Suppressor macrophage treated with lipopolysaccharide for 4 hours (primary cell): ENCODE measurements around the gene OPN1MW3.
"Not testable (repeated sequence)": the region's sequence is repeated elsewhere in the genome, so short reads cannot be mapped to it uniquely, and the experiment has no call there.

Source experiments
- DNase-seq: peaks from one replicate; pipeline ENCODE4 v3.0.0-alpha.2; 2020

Gene OPN1MW3

DNA sequence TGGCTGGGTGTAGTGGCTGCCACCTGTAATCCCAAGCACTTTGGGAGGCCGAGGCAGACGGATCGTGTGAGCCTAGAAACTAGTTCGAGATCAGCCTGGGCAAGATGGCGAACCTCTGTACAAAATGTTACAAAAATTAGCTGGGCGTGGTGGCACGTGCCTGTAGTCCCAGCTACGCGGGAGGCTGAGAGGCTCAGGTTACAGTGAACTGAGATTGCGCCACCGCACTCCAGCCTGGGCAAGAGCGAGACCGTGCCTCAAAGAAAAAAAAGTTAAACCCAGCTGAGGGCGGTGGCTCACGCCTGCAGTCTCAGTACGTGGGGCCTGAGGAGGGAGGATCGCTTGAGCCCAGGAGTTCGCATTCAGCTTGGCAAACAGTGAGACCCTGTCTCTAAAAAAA, 39.3 kb downstream of the OPN1MW3 start:
- DNase-seq, result no peak

- DNase-seq, result no peak
These were observed 40.9 kb downstream of the OPN1MW3 start for GRCh38 chrX:154298312-154298711.

DNA sequence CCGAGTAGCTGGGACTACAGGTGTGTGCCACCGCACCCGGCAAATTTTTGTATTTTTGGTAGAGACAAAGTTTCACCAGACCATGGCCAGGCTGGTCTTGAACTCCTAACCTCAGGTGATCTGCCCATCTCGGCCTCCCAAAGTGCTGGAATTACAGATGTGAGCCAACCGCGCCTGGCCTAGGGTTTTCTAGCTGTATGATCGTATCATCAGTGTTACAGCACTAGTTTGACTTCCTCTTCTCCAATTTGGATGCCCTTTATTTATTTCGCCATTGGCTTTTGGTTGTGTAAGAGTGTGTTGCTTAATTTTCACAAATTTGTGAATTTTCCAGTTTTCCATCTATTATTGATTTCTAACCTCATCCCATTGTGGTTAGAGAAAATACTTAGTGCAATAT, 43.4 kb downstream of the OPN1MW3 start:
- peak; percentile 75 for DNase-seq

DNA sequence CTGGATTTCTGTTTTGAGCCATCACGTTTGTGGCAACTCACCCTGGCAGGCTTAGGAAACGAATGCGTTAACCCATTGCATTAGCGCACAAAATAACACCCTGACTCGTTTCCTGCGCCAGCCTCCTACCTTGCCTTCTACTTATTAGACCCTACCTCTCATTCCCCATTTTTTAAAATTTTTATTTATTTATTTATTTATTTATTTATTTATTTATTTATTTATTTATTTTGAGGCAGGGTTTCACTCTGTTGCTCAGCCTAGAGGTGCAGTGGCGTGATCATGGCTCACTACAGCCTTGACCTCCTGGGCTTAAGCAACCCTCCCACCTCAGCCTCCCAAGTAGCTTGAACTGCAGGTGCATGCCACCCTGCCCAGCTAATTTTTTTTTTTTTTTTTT, 45.6 kb downstream of the OPN1MW3 start:
- not testable (repeated sequence) for DNase-seq

DNA sequence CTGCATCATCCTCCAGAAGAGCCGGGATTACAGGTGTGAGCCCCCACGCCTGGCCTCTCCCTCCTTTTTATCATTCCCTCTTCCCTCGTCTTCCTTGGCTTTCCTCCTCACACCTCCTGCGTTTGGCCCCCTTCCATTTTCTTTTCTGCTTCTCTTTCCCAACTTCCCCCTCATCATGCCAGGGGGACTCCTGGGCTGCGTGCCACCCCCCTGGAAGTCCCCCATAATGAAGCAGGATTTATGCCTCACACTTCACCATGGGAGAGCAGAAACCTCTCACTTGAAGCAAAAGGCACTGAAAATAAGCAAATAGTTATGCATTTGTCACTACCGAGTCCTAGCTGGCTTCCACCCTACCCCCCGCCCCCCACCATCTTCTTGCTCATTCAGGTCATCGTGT, 46.1 kb downstream of the OPN1MW3 start:
- no peak for DNase-seq

DNA sequence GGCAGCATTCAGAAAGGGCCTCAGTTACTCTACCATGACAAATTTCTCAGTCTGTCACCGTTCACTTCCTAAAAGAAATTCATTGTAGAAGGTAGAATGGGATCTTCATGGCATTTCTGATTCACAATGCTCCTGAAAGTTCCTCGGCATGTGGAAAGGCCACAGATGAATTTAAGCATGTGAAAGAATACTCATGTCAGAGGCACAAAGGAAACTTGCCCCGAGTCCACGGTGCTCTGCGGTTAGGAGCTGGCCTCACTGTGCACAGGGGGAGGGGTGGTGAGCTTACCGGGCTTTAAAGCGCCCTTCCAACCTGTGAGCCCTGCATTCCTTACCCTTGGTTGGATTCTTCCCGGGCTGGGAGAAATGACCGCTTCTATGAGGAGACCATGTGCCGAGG, 47.5 kb downstream of the OPN1MW3 start:
- no peak for DNase-seq

GRCh38 chrX:154305541-154306205, 48.3 kb downstream of the OPN1MW3 start:
- peak; percentile 36 for DNase-seq

GRCh38 chrX:154307202-154307601, 49.8 kb downstream of the OPN1MW3 start:
- DNase-seq, result no peak

DNA sequence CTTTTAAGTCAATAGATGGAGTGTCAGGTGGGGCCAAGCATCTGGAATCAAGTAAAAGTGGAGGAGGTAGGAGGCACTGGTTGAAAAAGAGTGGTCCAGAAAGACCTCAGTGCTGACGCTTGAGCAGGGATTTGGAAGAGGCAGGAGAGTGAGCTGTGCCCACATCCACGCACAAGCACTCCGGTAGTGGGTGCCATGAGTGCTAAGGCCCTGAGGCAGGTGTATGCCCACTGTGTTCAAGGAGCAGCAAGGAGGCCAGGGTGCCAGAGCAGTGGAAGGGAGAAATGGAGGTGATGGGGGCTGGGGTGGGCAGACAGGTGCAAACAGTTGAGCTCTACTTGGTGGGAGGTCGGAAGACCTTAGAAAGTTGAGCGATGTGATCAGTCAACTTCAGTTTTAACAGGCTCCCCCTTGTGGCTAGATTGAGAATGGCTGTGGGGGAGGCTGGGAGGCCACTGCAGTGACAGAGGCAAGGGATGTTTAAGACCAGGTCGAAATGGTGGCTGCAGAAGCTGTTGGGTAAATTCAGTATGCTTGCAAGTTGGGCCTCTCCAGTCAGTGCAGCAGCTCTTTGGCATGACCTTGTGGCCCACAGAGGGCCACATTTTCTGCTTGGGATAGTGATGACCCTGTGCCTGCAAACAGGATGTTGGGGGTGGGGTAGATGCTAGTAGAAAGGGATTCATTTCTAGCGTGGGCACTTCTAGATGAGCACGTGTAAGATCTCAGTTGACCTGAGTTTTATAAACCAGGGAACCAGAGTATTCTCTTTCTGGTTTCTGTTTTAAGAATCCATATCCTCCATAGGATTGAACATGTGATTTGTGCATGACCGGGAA, 50.9 kb downstream of the OPN1MW3 start:
- peak; percentile 73 for DNase-seq

DNA sequence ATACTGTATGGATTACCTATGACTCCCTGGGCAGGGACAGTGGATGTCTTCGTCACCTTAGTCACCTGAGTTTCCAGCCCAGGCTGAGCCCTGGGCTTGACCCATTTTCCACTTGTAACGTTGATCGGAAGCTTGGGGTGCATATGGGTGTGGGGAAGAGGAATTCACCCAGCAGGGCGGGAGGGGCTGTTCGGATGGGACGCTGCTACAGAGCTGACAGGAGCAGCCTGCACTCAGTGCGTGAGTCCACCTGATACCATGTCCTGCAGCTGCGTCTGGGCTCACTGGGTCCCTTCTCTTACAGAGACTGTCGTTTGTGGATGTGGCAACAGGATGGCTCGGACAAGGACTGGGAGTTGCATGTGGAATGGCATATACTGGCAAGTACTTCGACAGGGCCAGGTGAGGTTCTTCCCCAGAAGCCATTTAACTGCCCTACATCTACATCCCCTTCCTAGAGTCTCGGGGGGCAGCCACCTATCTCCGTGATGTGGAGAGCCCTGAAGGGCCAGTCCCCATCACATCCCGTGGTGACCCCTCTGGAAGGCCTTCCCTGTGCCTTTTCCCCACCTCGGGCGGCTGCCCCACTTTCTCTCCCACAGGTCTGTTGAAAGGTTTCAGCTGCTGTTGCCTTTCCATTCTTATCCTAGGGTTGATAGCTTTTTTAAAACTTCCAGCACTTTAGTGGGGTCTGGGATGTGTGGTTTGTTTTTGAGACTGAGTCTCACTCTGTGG, 51.8 kb downstream of the OPN1MW3 start:
- DNase-seq, result no peak

DNA sequence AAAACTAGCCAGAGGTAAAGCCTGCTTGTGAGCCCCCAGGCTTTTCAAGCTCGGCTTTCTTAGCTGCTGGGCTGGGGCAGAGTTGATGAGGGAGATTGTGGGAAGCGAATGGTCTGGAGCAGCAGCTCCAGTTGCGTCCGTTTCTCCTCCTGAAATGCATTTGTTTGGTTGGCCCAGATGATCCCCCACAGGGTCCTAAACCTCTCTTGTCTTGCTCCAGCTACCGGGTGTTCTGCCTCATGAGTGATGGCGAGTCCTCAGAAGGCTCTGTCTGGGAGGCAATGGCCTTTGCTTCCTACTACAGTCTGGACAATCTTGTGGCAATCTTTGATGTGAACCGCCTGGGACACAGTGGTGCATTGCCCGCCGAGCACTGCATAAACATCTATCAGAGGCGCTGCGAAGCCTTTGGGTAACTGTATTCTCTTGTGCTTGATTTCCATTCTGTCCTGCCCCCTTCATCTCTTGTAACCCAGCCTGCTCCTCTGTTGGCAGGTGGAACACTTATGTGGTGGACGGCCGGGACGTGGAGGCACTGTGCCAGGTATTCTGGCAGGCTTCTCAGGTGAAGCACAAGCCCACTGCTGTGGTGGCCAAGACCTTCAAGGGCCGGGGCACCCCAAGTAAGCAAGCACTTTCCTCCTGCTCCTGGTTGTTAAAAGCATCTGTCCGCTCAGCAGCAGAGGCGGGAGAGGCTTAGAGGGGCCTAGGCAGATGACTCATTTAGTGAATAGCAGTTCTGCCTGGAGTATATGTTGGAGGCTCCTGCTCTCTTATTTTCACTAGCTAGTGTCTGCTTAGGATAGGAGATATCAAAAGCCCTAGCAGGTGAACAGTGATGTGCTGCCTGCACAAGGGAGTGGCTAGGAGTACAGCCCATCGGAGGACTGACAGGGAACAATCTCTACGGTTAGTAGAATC, 53.5 kb downstream of the OPN1MW3 start:
- no peak for DNase-seq

GRCh38 chrX:154312116-154312515, 54.7 kb downstream of the OPN1MW3 start:
- no peak for DNase-seq

- DNase-seq, result no peak
These were observed 55.8 kb downstream of the OPN1MW3 start for GRCh38 chrX:154313147-154313546.

DNA sequence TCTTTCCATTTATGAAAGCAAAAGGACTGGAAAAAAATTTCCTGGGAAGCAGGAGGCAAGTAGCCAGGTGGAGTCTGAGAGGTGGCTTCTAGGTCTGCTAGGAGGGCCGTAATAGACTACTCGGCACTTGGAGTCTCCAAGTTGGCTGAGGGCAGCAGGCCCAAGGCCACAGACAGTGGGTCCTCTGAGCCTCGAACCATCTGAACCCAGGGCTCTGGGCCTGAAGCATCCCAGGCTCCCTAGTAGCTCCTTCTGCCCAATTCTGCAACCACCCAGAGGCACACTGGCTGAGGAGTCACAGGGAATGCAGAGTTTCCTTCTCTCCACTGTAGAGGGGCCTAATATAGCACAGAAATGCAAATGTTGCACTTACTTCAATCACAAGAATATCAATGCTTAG, 58.0 kb downstream of the OPN1MW3 start:
- DNase-seq, result no peak

DNA sequence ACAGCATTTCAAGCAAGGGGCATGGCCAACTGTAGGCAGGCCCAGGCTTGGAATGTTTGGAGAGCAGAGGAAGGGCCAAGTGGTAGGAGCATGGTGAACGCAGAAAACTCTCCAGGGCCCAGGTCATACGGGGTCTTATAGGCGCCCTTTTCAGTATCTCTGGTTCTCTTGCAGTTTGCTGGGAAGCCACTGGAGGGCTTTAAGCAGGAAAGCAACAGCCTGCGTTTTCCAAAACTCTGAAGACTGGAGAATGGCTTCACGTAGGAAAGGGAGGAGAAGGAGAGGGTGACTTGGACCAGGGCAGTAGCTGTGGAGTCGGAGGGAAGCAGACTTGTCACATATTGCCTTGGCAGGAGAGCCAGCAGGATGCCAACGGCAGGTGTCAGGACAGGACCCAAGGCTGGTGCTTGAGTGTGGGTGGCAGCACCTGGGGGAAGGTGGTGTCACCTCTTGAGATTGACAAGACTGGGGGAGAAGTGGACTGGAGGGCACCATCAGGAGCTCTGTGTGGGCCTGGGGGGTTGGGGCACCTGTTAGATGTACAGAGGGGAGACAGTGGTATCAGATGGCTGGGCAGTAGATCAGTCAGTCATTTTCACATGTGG, 60.1 kb downstream of the OPN1MW3 start:
- DNase-seq, result no peak

GRCh38 chrX:154320406-154320805, 63.0 kb downstream of the OPN1MW3 start:
- no peak for DNase-seq
